Measurements from ENCODE around the gene CLDN9. TPM values are rescaled to one million over a fixed set of nuclear protein-coding genes. Genes with fewer than 3 reads are reported as not detected.

The CLDN9 gene
- total and polyA plus RNA-seq, 12 donors, result 0.19 to 3.2 (median 0.90) TPM

GRCh38 chr16:3042376-3042775 is 29.7 kb downstream of the CLDN9 start:
- Histone ChIP-seq H3K9me3 (no peaks in the 10 kb centered on the region), H3K4me1 (peaks cover 13 to 25% (median 19%) of the 10 kb centered on the region in 9 donors), H3K27ac (no peak overlapping the region), H3K27me3 (peaks cover 6 to 100% (median 94%) of the 10 kb centered on the region in 7 donors), H3K36me3 (no peaks in the 10 kb centered on the region), H3K4me3 (no peak overlapping the region)
- intact Hi-C loops (cut with DNase I), result no loop called here
- no peak for DNase-seq
- no peak for ATAC-seq
- 92 to 93% methylated on average over 3 of the region's 3 CpGs for WGBS, 2 donors
- TF ChIP-seq CTCF (IDR thresholded peaks at IDR 0.05), result no peak

- Histone ChIP-seq H3K4me3 (peak overlapping the region in 1 of 10 donors; percentile 65), H3K4me1 (peaks cover 13 to 26% (median 19%) of the 10 kb centered on the region in 9 donors), H3K27ac (no peak overlapping the region), H3K9me3 (no peaks in the 10 kb centered on the region), H3K36me3 (no peaks in the 10 kb centered on the region), H3K27me3 (peaks cover 6 to 98% (median 90%) of the 10 kb centered on the region in 7 donors)
- 89 to 92% methylated on average over 6 of the region's 6 CpGs for whole genome bisulfite sequencing, 2 donors
- TF ChIP-seq CTCF (IDR thresholded peaks at IDR 0.05), result no peak
- intact Hi-C loops (cut with DNase I), result no loop called here
- no peak for DNase-seq
- ATAC-seq, result no peak
Measured at GRCh38 chr16:3044708-3045107, 32.0 kb downstream of the CLDN9 start.

GRCh38 chr16:3045758-3046640 is 33.3 kb downstream of the CLDN9 start, which contains the start of gene MMP25:
Gene MMP25 (plus strand): TSS chr16:3046561. CDS start chr16:3046918, 357 bp downstream.
- no peak for TF ChIP-seq CTCF (IDR thresholded peaks at IDR 0.05)
- no peaks in the 10 kb centered on the region for H3K9me3 ChIP-seq
- H3K36me3 ChIP-seq, result no peaks in the 10 kb centered on the region
- intact Hi-C loops (cut with DNase I), result no loop called here
- ATAC-seq (peak; percentile 29 to 59 (median 42)), DNase-seq (no peak)
- peak within 1 kb of the TSS; percentile 15 to 65 (median 55) for H3K4me3 ChIP-seq
- peaks cover 13 to 26% (median 19%) of the 10 kb centered on the region in 9 donors for H3K4me1 ChIP-seq
- H3K27ac ChIP-seq, result peak within 1 kb of the TSS in 4 of 10 donors; percentile 17 to 84 (median 49)
- H3K27me3 ChIP-seq, result peaks cover 6 to 95% (median 80%) of the 10 kb centered on the region in 7 donors
- WGBS, 2 donors, result 0% methylated on average over 69 to 86 of the region's 86 CpGs

GRCh38 chr16:3046641-3047386 is 34.1 kb downstream of the CLDN9 start:
- peak overlapping the region in 2 of 10 donors; percentile 44 to 84 for H3K27ac ChIP-seq
- H3K27me3 ChIP-seq, result peaks cover 6 to 87% (median 74%) of the 10 kb centered on the region in 7 donors
- H3K4me3 ChIP-seq, result peak overlapping the region; percentile 15 to 65 (median 55)
- H3K36me3 ChIP-seq, result no peaks in the 10 kb centered on the region
- ATAC-seq (peak in 3 of 8 donors; percentile 17 to 28 (median 27)), DNase-seq (no peak)
- intact Hi-C loops (cut with DNase I), result no loop called here
- no peaks in the 10 kb centered on the region for H3K9me3 ChIP-seq
- WGBS, 2 donors, result 2% methylated on average over 53 to 54 of the region's 54 CpGs
- no peak for TF ChIP-seq CTCF (IDR thresholded peaks at IDR 0.05)
- H3K4me1 ChIP-seq, result peaks cover 13 to 26% (median 19%) of the 10 kb centered on the region in 9 donors
